GM08714 (cell line): ENCODE data around the gene FOLR1.
A peak's percentile ranks its signal among the peaks of the same experiment; 100 is the strongest.
"Not testable (repeated sequence)": the region's sequence is repeated elsewhere in the genome, so short reads cannot be mapped to it uniquely, and the experiment has no call there.

ENCODE experiments used
- H3K4me3 ChIP-seq: fragments of 200-500 bp; sonication (Bioruptor generic); 2 replicates; pipeline ENCODE4 v1.5.1; 2014; ENCODE audit warnings: mild to moderate bottlenecking, low read length, inconsistent platforms
- ZNF274 ChIP-seq: IDR thresholded peaks from 2 replicates; pipeline ENCODE4 v1.6.1; 2012; ENCODE audit warnings: mild to moderate bottlenecking, low read depth, low read length

The FOLR1 gene

GRCh38 chr11:72204886-72205285 lies 12.9 kb downstream of the FOLR1 start:
- no peak overlapping the region for H3K4me3 ChIP-seq
- no peak for TF ChIP-seq ZNF274

GRCh38 chr11:72206794-72207193 lies 14.9 kb downstream of the FOLR1 start:
- not testable (repeated sequence) for H3K4me3 ChIP-seq

- no peak overlapping the region for H3K4me3 ChIP-seq
- TF ChIP-seq ZNF274: no peak
Observed at GRCh38 chr11:72208281-72208680, 16.3 kb downstream of the FOLR1 start.

- TF ChIP-seq ZNF274: no peak
- no peak overlapping the region for H3K4me3 ChIP-seq
Observed at GRCh38 chr11:72209101-72209500, 17.2 kb downstream of the FOLR1 start.

- no peak for TF ChIP-seq ZNF274
- no peak within 1 kb of the TSS for H3K4me3 ChIP-seq
Observed at GRCh38 chr11:72216638-72217037, 24.7 kb downstream of the FOLR1 start, which contains the start of gene FOLR2. Gene FOLR2 (plus strand): TSS chr11:72216794. CDS start chr11:72218585, 1,791 bp downstream.

- no peak overlapping the region for H3K4me3 ChIP-seq
- TF ChIP-seq ZNF274: no peak
Observed at GRCh38 chr11:72217841-72218240, 25.9 kb downstream of the FOLR1 start.

- H3K4me3 ChIP-seq: no peak overlapping the region
- no peak for TF ChIP-seq ZNF274
Observed at GRCh38 chr11:72218251-72218745, 26.4 kb downstream of the FOLR1 start.

- H3K4me3 ChIP-seq: no peak overlapping the region
- no peak for TF ChIP-seq ZNF274
Observed at GRCh38 chr11:72220696-72221363, 28.9 kb downstream of the FOLR1 start.

- no peak overlapping the region for H3K4me3 ChIP-seq
- TF ChIP-seq ZNF274: no peak
Observed at GRCh38 chr11:72221386-72222075, 29.6 kb downstream of the FOLR1 start.

GRCh38 chr11:72222106-72222891 lies 30.4 kb downstream of the FOLR1 start:
- TF ChIP-seq ZNF274: no peak
- peak overlapping the region; percentile 69 for H3K4me3 ChIP-seq

- H3K4me3 ChIP-seq: peak overlapping the region; percentile 77
- TF ChIP-seq ZNF274: no peak
Observed at GRCh38 chr11:72222907-72223614, 31.1 kb downstream of the FOLR1 start.

- TF ChIP-seq ZNF274: no peak
- H3K4me3 ChIP-seq: peak overlapping the region; percentile 77
Observed at GRCh38 chr11:72223615-72224563, 31.9 kb downstream of the FOLR1 start.

- no peak for TF ChIP-seq ZNF274
- peak within 1 kb of the TSS; percentile 77 for H3K4me3 ChIP-seq
Observed at GRCh38 chr11:72224564-72225410, 32.8 kb downstream of the FOLR1 start, which contains the start of gene INPPL1. Gene INPPL1 (plus strand): TSS chr11:72224767. CDS start chr11:72224985, 218 bp downstream.
